ENCODE data around the gene CD226. TPM values are rescaled to one million over a fixed set of nuclear protein-coding genes. Genes with fewer than 3 reads are reported as not detected.

Gene CD226
- total and polyA plus RNA-seq, 12 donors, result 0.13 to 3.9 (median 1.7) TPM; not detected in 1

DNA sequence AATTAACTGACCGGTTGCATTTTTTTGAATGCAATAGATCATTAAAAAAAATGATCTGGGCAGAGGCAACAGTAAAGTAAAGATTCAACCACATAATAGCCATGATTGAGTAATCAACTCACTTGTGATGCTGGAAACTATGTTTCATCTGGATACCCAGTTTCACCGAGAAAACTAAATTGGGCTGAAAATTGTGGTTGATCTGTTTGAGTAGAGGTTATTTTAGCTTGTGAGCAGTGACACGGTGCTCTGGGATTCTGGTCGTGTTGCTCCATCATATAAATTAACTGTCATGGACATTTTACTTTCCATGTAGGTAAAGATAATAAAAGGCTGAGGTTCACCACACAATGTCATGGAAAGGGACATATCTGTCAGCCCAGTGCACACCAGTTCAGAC is 58.7 kb downstream of the CD226 start:
- H3K36me3 ChIP-seq (replicated peaks in 1 of 2), result no peaks in the 10 kb centered on the region
- no peaks in the 10 kb centered on the region for H3K27me3 ChIP-seq
- TF ChIP-seq POLR2A (IDR thresholded peaks at IDR 0.05), result no peak
- TF ChIP-seq, protein P1, sequence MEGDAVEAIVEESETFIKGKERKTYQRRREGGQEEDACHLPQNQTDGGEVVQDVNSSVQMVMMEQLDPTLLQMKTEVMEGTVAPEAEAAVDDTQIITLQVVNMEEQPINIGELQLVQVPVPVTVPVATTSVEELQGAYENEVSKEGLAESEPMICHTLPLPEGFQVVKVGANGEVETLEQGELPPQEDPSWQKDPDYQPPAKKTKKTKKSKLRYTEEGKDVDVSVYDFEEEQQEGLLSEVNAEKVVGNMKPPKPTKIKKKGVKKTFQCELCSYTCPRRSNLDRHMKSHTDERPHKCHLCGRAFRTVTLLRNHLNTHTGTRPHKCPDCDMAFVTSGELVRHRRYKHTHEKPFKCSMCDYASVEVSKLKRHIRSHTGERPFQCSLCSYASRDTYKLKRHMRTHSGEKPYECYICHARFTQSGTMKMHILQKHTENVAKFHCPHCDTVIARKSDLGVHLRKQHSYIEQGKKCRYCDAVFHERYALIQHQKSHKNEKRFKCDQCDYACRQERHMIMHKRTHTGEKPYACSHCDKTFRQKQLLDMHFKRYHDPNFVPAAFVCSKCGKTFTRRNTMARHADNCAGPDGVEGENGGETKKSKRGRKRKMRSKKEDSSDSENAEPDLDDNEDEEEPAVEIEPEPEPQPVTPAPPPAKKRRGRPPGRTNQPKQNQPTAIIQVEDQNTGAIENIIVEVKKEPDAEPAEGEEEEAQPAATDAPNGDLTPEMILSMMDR (IDR thresholded peaks at IDR 0.05), result no peak
- intact Hi-C loops (cut with DNase I), result no loop called here
- H3K4me3 ChIP-seq, result no peak overlapping the region
- H3K4me1 ChIP-seq (replicated peaks in 1 of 2), result no peaks in the 10 kb centered on the region
- no peak overlapping the region for H3K27ac ChIP-seq
- no peaks in the 10 kb centered on the region for H3K9me3 ChIP-seq (replicated peaks in 1 of 3)
- DNase-seq, result no peak
- 85 to 92% (median 86%) methylated on average over 4 of the region's 4 CpGs for WGBS, 4 donors

DNA sequence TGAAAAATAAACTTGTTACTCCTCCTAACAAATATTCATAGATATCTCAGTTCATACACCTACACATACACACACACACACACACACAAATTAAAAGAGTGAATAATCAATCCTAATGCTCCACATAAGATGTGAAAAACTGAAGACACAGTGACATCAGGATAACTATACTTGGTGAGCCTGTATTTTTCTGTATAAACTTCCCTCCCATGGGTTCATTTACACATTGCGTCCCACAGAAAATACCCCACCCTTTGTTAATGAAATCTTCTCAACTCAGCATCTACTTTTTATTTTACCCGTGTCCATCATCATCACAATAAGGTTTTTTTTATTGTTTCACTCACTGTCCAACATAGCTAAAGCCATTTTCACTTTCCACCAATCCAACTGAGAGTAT is 60.4 kb downstream of the CD226 start:
- H3K4me3 ChIP-seq, result no peak overlapping the region
- no peaks in the 10 kb centered on the region for H3K4me1 ChIP-seq (replicated peaks in 1 of 2)
- intact Hi-C loops (cut with DNase I), result no loop called here
- H3K36me3 ChIP-seq (replicated peaks in 1 of 2), result no peaks in the 10 kb centered on the region
- no peak for DNase-seq
- WGBS, 4 donors, result 85 to 95% (median 91%) methylated on average over 2 of the region's 2 CpGs
- TF ChIP-seq, protein P1 (IDR thresholded peaks at IDR 0.05), result no peak
- no peak for TF ChIP-seq POLR2A (IDR thresholded peaks at IDR 0.05)
- no peaks in the 10 kb centered on the region for H3K9me3 ChIP-seq (replicated peaks in 1 of 3)
- H3K27ac ChIP-seq, result no peak overlapping the region
- no peaks in the 10 kb centered on the region for H3K27me3 ChIP-seq

DNA sequence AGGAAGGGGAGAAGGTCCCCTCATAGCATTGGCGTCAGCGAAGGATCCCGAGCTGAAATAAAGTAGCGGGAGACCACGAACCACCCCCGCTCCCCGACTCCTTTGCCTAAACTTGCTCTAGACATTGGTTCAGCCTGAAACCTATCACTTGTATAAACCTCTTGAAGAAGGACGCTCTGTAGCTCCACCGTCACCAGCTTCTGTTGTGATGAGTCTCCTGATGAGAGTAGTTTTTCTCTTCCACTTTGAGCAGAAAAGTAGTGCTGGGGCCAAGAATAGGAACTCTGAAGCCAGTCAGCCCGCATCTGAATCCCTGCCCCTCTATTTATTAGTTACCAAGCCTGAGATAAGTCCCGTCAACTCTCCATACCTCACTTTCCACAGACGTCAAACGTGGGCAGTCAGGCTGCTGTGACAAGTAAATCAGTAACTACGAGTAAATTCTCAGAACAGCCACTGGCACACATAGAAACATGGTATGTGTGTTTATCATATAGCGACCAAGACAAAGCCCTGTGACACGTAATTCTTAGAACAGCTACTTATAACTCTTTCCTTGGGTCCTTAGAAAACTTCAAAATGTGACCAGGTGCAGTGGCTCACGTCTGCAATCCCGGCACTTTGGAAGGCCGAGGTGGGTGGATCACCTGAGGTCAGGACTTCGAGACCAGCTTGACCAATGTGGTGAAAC is 61.7 kb downstream of the CD226 start:
- WGBS, 4 donors, result 91 to 94% (median 92%) methylated on average over 20 of the region's 20 CpGs

DNA sequence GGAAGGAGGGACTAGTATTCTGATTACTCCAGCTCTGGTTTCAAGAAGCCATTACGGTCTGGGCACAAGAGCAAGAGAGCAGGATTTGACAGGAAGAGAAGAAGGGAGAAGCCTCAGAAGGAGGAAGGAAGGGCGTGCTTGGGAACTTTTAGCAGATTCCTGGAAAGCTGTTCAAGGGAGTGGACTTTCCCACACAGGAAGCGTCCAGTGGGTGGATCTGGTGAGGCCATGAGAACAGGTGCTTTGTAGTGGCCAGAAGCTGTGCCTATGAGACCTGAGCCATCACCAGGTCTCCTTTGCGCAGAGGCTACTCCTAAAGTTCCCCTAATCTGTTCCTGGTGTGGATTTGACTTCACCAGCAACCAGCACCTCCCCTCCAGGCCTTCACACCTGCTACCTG is 62.3 kb downstream of the CD226 start:
- no peaks in the 10 kb centered on the region for H3K9me3 ChIP-seq (replicated peaks in 1 of 3)
- no peak overlapping the region for H3K27ac ChIP-seq
- H3K27me3 ChIP-seq, result no peaks in the 10 kb centered on the region
- no peak overlapping the region for H3K4me3 ChIP-seq
- H3K36me3 ChIP-seq (replicated peaks in 1 of 2), result no peaks in the 10 kb centered on the region
- 86 to 88% (median 88%) methylated on average over 4 of the region's 4 CpGs for WGBS, 4 donors
- H3K4me1 ChIP-seq (replicated peaks in 1 of 2), result no peaks in the 10 kb centered on the region
- TF ChIP-seq POLR2A (IDR thresholded peaks at IDR 0.05), result no peak
- TF ChIP-seq, protein P1 (IDR thresholded peaks at IDR 0.05), result no peak
- intact Hi-C loops (cut with DNase I), result no loop called here
- no peak for DNase-seq

More for the DNA sequence above, 61.7 kb downstream of the CD226 start:
- no peaks in the 10 kb centered on the region for H3K36me3 ChIP-seq (replicated peaks in 1 of 2)
- H3K27ac ChIP-seq, result no peak overlapping the region
- DNase-seq, result no peak
- TF ChIP-seq, protein P1 (IDR thresholded peaks at IDR 0.05), result no peak
- TF ChIP-seq POLR2A (IDR thresholded peaks at IDR 0.05), result no peak
- H3K4me1 ChIP-seq (replicated peaks in 1 of 2), result no peaks in the 10 kb centered on the region
- intact Hi-C loops (cut with DNase I), result no loop called here
- H3K4me3 ChIP-seq, result no peak overlapping the region
- H3K27me3 ChIP-seq, result no peaks in the 10 kb centered on the region
- H3K9me3 ChIP-seq (replicated peaks in 1 of 3), result no peaks in the 10 kb centered on the region
